ENCODE results near the gene STK32A. TPM values are rescaled to one million over a fixed set of nuclear protein-coding genes. Genes with fewer than 3 reads are reported as not detected.

Gene STK32A
- total RNA-seq, 1 experiment from 2014 or later: 1.3 TPM

DNA sequence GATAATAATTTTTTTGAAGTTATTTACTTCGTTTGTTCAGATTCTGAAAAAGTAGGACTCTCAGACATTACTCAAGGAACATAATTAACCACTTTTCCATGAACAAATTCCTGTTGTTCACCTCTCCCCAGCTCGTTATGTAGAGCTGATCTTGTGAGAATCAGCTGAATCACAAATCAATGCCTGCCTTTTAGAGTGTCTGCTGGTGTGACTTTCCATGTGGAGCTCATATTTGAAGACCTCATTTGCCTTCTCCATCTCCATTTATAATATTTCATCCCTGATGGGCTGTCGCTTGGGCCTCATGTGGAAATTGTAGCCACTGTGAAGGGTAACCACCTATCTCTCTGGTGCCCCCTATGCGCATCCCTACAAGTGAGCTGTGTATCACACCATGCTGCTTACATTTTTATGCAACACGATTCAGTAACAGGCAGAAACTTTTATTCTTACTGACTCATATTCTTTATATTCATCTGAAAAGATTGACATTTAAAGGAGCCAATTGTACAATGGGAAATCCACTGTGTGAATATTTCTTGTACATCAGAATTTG lies 111.3 kb downstream of the STK32A start:
- Histone ChIP-seq H2AK5ac (ENCODE audit: insufficient read length, low read length) (no peak overlapping the region), H4K5ac (ENCODE audit: insufficient read length, low read depth, low read length) (no peak overlapping the region), H2BK15ac (ENCODE audit: low read depth, low read length) (no peak overlapping the region), H3K14ac (ENCODE audit: insufficient read depth, low read length) (no peak overlapping the region), H3K79me2 (ENCODE audit: insufficient read depth, low read length) (no peaks in the 10 kb centered on the region), H3K23ac (ENCODE audit: insufficient read length, low read depth, low read length) (no peak overlapping the region), H3K9ac (ENCODE audit: extremely low read depth, insufficient read length, low read length) (no peak overlapping the region), H3K4ac (ENCODE audit: low read depth, low read length) (no peak overlapping the region), H2BK20ac (ENCODE audit: low read depth, low read length, poor library complexity, severe bottlenecking) (no peak overlapping the region), H3K27ac (ENCODE audit: insufficient read length, low read depth, low read length) (no peak overlapping the region), H3K23me2 (ENCODE audit: insufficient read length, low read depth, low read length, poor library complexity, severe bottlenecking) (no peaks in the 10 kb centered on the region), H2BK120ac (ENCODE audit: low read depth, low read length, poor library complexity, severe bottlenecking) (no peak overlapping the region), H3K18ac (ENCODE audit: insufficient read length, low read depth, low read length) (no peak overlapping the region), H3T11ph (ENCODE audit: low read length) (no peak overlapping the region), H3K4me2 (ENCODE audit: insufficient read depth, insufficient read length, low read length) (no peak overlapping the region), H3K79me1 (ENCODE audit: insufficient read depth, low read depth, low read length, poor library complexity, severe bottlenecking) (no peaks in the 10 kb centered on the region), H2BK5ac (ENCODE audit: insufficient read length, low read length) (no peak overlapping the region), H2AFZ (ENCODE audit: low read length) (no peak overlapping the region), H4K91ac (ENCODE audit: insufficient read length, low read depth, low read length) (no peak overlapping the region), H4K8ac (replicated peaks; ENCODE audit: insufficient read length, low read depth, low read length) (no peak overlapping the region), H3K9me3 (ENCODE audit: control insufficient read depth, low read depth, low read length) (no peaks in the 10 kb centered on the region), H3K56ac (ENCODE audit: insufficient read length, low read depth, low read length) (no peak overlapping the region), H4K20me1 (ENCODE audit: control insufficient read depth, insufficient read depth, insufficient read length) (no peaks in the 10 kb centered on the region), H2BK12ac (ENCODE audit: insufficient read length, low read depth, low read length) (no peak overlapping the region), H3K4me1 (ENCODE audit: insufficient read depth, low read length) (no peaks in the 10 kb centered on the region), H3K27me3 (ENCODE audit: insufficient read depth, low read length) (no peaks in the 10 kb centered on the region)
- Mint-ChIP-seq H3K4me1 (0 out of 4 replicates have a peak, but pooled peaks cover 0 to 2% of the 10 kb centered on the region in 2 experiments), H3K9me3 (no peaks in the 10 kb centered on the region), H3K27me3 (ENCODE audit: low read depth) (no peaks in the 10 kb centered on the region; the same call in 1 of the 2 replicates), H3K4me3 (no peak overlapping the region), H3K36me3 (ENCODE audit: insufficient read depth in 1 of 3, low read depth in 3 of 3) (no peaks in the 10 kb centered on the region), H3K27ac (peak overlapping the region in 1 of 3 experiments; percentile 50; a peak in 1 of 7 replicates)
- TF ChIP-seq, protein P1, sequence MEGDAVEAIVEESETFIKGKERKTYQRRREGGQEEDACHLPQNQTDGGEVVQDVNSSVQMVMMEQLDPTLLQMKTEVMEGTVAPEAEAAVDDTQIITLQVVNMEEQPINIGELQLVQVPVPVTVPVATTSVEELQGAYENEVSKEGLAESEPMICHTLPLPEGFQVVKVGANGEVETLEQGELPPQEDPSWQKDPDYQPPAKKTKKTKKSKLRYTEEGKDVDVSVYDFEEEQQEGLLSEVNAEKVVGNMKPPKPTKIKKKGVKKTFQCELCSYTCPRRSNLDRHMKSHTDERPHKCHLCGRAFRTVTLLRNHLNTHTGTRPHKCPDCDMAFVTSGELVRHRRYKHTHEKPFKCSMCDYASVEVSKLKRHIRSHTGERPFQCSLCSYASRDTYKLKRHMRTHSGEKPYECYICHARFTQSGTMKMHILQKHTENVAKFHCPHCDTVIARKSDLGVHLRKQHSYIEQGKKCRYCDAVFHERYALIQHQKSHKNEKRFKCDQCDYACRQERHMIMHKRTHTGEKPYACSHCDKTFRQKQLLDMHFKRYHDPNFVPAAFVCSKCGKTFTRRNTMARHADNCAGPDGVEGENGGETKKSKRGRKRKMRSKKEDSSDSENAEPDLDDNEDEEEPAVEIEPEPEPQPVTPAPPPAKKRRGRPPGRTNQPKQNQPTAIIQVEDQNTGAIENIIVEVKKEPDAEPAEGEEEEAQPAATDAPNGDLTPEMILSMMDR (conservative IDR thresholded peaks at IDR 0.05): peak; percentile 50
- DNase-seq: no peak
- no CpG with 5 or more reads among the region's 5 CpGs for WGBS (ENCODE audit: extremely low coverage, insufficient read length, low lambda C conversion rate)

Measured in H9 (cell line).